HG02588 (cell line): ENCODE data around the gene COL4A2.

Source experiments
- ATAC-seq: cut with Tn5 transposase; IDR thresholded peaks from one replicate; pipeline ENCODE4 v1.9.1; 2021; ENCODE audit warnings: mild to moderate bottlenecking, moderate library complexity; ENCODE audit not compliant: unreplicated experiment

COL4A2 gene

DNA sequence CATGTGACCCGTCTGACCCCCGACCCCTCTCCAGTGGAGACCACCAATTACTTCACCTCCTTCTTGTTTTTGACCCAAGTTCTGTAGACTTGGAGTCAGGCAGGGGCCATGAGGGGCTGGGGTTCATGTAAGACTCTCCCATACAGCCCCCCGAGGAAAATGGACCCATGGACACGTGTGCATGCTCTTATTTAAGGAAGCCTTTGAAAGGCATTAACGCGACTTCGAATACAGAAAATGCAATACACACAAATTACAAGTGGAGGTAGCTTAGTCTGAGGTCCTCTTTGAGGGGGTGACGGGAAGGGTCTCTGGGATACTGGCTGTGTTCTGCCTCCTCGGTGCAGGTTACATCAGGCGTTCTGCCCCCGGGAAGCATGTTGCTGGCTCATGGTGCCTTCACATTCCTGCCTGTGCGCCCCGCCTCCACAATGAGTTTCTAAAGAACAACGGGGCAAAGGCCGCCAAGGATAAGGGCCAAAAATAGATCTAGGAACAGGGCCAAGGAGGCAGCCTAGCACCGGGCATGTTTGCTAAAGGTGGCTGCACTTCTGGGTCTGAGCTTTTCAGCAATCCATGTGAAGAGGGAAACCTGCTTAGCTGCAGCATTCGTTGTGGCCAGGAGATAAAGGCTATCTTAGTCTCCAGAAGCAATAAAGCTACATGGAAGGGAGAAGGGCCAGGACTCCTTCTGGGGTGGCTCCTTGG, 199.9 kb downstream of the COL4A2 start:
- ATAC-seq, result no peak

- no peak for ATAC-seq
These were observed 200.7 kb downstream of the COL4A2 start for GRCh38 chr13:110507678-110508381.

DNA sequence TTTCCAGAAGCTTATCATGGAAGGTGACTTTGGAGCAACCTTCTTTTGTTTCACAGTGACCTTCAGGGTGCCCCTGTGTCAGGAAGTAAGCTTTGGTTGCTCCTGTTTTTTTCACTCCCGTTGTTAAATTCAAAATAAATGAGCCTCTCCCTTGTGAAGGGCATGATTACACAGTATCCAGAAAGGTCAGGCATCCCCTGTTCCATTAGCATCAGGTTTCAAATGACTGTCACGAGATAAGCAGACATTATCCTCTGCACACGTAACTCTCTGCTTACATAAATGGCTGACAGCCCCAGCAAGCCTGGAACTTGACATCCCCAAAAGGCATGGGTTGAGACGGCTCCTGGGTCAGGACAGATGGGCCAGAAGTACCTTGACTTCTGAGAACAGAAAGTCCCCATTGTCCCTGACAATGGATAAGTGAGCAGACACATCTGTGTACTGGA, 202.4 kb downstream of the COL4A2 start:
- no peak for ATAC-seq

GRCh38 chr13:110509971-110510786, 203.1 kb downstream of the COL4A2 start:
- ATAC-seq, result no peak

- ATAC-seq, result no peak
These were observed 204.6 kb downstream of the COL4A2 start for GRCh38 chr13:110511509-110512181.

GRCh38 chr13:110512198-110512740, 205.2 kb downstream of the COL4A2 start:
- no peak for ATAC-seq

GRCh38 chr13:110516500-110516899, 209.4 kb downstream of the COL4A2 start:
- ATAC-seq, result no peak

GRCh38 chr13:110517505-110518225, 210.6 kb downstream of the COL4A2 start:
- no peak for ATAC-seq

DNA sequence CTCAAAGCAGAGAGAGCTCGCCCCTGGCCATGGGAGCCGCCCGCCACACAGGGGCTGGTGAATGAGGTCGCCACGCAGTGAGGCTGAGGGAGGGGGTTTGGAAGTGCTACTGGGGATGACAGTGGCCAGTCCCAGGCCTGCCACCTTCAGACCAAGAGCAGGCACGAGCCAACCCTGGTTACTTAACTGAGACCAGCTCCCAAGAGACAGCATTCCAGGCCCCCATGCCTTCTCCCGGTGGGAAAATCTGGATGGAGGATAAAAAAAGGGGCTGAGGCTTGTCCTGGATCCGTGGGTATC, 211.1 kb downstream of the COL4A2 start:
- ATAC-seq, result no peak

DNA sequence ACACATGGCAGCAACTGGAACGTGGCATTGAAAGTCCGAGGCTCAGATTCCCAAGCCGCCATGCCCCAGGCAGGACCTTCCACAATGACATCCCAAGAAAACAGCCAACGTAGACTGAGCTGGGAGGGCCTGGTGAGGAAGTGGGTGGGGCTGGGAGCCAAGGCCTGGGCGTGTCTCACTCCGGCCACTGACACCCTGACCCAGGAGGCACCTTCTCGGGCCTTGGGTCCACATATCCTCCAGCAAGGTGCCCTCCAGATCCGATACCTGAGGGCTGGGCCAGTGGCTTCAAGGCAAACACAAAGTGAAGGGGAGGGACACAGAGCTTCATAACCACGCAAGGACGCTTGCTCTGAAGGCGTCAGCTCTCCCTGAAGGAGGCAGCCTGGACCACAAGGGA, 211.5 kb downstream of the COL4A2 start:
- ATAC-seq, result no peak

- ATAC-seq, result no peak
These were observed 212.0 kb downstream of the COL4A2 start for GRCh38 chr13:110519046-110519445.

DNA sequence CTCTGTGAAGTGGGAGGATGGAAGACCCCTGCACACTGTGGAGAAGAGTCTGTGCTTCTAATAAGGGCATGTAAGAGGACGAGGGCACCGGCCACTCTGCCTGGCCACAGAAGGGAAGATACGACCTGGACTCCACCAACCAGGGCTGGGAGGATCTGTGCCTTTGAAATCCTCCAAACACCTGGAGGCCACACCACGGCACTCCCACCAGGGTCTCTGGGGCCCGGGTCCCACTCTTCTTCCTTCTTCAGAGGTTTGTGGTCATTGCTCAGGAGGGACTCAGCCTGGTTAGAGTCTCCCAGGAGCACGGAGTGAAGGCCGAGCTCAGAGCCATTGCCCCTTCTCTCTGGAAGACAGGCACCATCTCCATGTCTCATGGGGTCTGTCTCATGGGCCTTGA, 212.4 kb downstream of the COL4A2 start:
- no peak for ATAC-seq

DNA sequence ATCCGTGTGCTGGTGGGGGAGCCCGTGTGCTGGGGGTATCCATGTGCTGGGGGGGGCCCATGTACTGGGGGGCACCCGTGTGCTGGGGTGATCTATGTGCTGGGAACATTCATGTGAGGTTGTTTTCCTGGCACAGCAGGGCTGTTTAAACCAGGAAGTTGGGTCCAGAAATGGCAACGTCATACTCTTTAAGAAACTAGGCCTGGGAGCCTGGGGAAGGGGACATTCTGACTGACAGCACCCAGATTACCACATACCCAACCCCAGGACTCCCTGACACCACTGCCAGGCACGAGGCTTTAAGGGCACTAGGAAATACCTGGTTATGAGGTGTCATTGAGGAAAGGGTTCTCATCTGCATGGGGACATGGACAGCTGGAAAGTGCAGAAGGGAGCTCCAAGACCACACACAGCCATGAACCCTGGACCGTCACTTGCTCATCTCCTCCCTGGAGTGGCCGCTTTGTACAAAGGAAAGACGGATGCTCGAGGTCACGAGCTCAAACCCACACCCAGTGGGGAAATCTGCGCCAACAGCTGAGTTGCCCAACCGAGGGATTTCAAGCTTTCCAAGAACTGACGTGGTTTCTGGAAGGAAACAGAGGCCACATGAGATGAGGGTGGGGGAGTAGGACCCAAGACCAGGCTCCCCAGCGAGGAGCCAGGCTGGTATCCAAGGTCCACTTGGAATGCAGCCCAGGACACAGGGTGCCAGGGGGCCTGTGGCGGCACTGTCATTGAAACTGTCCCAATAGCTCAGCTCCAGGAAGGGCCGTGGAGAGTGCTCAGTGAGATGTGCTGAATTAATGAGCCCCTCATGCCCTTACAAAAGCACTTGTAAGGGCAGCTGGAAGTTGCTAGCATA, 213.6 kb downstream of the COL4A2 start:
- no peak for ATAC-seq

- no peak for ATAC-seq
These were observed 214.2 kb downstream of the COL4A2 start for GRCh38 chr13:110521296-110521680.

- ATAC-seq, result no peak
These were observed 214.9 kb downstream of the COL4A2 start for GRCh38 chr13:110521946-110522345.

DNA sequence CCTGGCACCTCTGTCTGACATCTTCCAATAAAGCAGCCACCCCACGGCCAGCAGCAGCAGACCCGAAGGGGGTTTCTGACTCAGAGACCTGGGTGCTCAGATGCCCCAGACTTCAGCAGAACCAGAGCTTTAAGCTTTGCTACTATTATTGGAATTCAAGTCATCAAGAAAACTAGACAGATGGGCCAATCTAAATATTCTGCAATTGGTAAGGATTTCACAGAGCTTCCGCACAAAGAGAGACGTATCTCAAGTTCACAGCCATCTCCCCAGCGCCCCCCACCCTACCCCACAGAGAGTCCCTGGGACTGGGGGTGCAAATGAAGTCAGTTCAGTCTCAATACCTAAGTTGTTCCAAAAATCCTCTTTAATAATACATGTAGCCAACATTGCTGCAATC, 215.6 kb downstream of the COL4A2 start:
- no peak for ATAC-seq

GRCh38 chr13:110523180-110523579, 216.1 kb downstream of the COL4A2 start:
- ATAC-seq, result no peak

DNA sequence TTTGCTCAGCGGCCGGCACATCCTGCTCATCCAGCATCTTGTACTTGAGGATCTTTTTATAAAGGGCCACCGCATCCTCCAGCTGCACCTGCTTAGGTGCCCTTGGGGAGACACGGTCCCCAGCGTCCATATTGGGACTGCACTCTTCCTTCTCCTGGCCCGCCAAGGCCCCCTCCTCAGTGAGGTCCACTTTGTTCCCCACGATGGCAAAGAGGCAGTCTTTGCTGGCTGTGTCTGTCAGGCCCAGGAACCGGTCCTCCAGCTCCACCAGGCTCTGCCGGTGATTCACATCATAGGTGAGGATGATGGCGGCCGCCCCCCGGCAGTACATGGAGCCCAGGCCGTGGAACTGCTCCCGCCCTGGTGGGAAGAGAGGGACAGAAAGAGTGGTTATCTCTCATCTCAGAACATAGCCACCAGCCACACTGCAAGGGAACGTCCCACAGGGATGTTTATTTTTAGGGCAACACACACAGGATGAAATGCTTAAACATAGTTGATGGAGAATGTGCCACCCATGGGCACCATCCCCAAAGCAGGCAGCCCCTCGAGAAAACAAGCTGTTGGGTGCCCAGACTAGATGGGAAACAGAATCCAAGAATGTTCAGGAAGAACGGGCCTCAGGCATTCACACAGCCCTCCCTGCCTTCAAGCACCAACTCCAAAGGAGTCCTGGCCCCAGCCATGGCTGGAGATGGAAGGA, 216.9 kb downstream of the COL4A2 start:
- no peak for ATAC-seq
